Fibroblast of pulmonary artery (primary cell): ENCODE measurements around the gene KSR1.

Source experiments
- DNase-seq: peaks from one replicate; pipeline ENCODE4 v3.0.0-alpha.2; 2010; ENCODE audit warnings: low read depth
- H3K4me3 ChIP-seq: replicated peaks from 2 replicates; pipeline ENCODE4 v1.5.1; 2011; ENCODE audit warnings: low read depth, mild to moderate bottlenecking, control low read depth, low read length, moderate library complexity
- TF ChIP-seq, protein P1 (sequence below): IDR thresholded peaks from 2 replicates; pipeline ENCODE4 v1.5.1; 2011; ENCODE audit warnings: mild to moderate bottlenecking, control low read depth, low read length, inconsistent platforms; ENCODE audit errors: missing control alignments

The KSR1 gene

GRCh38 chr17:27543464-27543856 is 87.2 kb downstream of the KSR1 start:
- TF ChIP-seq, protein P1, sequence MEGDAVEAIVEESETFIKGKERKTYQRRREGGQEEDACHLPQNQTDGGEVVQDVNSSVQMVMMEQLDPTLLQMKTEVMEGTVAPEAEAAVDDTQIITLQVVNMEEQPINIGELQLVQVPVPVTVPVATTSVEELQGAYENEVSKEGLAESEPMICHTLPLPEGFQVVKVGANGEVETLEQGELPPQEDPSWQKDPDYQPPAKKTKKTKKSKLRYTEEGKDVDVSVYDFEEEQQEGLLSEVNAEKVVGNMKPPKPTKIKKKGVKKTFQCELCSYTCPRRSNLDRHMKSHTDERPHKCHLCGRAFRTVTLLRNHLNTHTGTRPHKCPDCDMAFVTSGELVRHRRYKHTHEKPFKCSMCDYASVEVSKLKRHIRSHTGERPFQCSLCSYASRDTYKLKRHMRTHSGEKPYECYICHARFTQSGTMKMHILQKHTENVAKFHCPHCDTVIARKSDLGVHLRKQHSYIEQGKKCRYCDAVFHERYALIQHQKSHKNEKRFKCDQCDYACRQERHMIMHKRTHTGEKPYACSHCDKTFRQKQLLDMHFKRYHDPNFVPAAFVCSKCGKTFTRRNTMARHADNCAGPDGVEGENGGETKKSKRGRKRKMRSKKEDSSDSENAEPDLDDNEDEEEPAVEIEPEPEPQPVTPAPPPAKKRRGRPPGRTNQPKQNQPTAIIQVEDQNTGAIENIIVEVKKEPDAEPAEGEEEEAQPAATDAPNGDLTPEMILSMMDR = no peak
- no peak overlapping the region for H3K4me3 ChIP-seq
- DNase-seq = no peak

- TF ChIP-seq, protein P1 = no peak
- H3K4me3 ChIP-seq = no peak overlapping the region
- DNase-seq = no peak
Measured at GRCh38 chr17:27543958-27544349, 87.7 kb downstream of the KSR1 start.

- no peak overlapping the region for H3K4me3 ChIP-seq
- peak; percentile 36 for DNase-seq
- TF ChIP-seq, protein P1 = no peak
Measured at GRCh38 chr17:27544350-27545131, 88.3 kb downstream of the KSR1 start.

GRCh38 chr17:27545562-27546229 is 89.4 kb downstream of the KSR1 start:
- TF ChIP-seq, protein P1 = no peak
- H3K4me3 ChIP-seq = no peak overlapping the region
- no peak for DNase-seq

DNA sequence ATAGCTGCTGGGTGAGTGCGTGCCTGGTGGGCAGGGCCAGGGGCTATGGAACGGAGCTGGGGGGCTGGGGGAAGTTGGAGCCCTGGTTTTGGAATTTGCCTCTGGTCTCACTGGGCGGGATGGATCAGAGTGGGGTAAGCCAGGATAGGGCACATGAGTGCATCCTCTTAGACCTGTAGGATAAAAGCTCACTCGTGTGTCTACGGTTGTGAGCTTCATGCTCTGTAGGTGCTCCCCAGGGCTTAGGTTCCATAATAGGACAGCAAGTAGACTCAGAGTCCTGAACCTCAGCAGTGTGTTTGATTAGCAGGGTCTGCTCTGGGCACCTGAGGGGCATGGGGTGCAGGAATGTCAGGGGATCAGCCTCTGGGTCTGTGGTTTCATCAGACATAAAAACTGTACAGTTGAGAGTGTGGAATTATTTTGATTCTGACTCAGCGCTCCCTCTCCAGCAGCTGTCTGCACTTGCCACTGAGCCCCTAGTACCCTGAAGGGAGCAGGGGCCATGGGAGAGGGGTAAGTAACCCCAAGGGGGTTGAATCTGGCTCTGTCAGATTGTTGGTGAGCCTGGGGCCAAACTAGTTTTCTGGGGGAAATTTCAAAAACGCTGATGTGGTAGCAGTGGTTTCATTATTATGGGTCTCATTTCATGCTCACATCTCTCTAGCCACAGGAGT is 90.5 kb downstream of the KSR1 start:
- no peak for DNase-seq
- TF ChIP-seq, protein P1 = no peak
- H3K4me3 ChIP-seq = no peak overlapping the region

DNA sequence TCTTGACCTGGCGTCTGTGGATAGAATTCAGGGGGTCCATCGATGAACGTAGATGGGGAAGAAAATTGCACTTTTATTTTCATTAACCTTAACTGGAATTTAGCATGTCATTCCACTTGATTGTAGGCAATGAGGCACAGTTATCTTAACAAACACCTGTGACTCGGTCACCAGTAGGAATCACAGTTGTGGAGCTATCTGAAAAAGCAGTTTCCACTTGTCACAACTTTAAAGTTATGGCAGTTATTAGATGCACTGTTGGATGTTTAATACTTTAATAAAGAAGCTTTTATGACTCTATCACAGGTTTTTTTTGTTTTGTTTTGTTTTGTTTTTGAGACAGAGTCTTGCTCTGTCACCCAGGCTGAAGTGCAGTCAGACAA is 91.0 kb downstream of the KSR1 start:
- DNase-seq = no peak
- no peak overlapping the region for H3K4me3 ChIP-seq
- TF ChIP-seq, protein P1 = no peak
